Measurements from ENCODE around the gene RAB35. TPM values are rescaled to one million over a fixed set of nuclear protein-coding genes. Genes with fewer than 3 reads are reported as not detected.

Gene RAB35
- polyA plus RNA-seq, 2 of the 4 experiments (the other 2 are of a cell fraction) = 44.0 to 67.6 TPM

GRCh38 chr12:120116792-120117651, 469 bp upstream of the RAB35 start:
- H3K4me3 ChIP-seq = peak overlapping the region; percentile 96
- ATAC-seq (peak; percentile 67 to 79), DNase-seq (ENCODE audit: low read depth in 1 of 2, low spot score in 1 of 2) (peak; percentile 39 to 96), FAIRE-seq (no peak)
- ChIA-PET CTCF (interaction anchor here (0.6 to 1.7 kb wide), 5 partner anchors 10 to 56 kb away, joined by 3 to 4 read pairs (median 3); no protein-coding TSS in a partner anchor), POLR2A (interaction anchor here (0.6 to 5.2 kb wide), 8 partner anchors 9 to 175 kb away, joined by 3 to 60 read pairs (median 4); partner anchors contain the start of genes RNU4-1, RNU4-2 and RPLP0)
- peak overlapping the region; percentile 95 to 97 for H3K27ac ChIP-seq
- 1% methylated on average over 30 of the region's 91 CpGs for WGBS (ENCODE audit: missing lambda C conversion rate)
- peak overlapping the region; percentile 81 for H3K4me2 ChIP-seq
- no peaks in the 10 kb centered on the region for H3K9me3 ChIP-seq
- H3K4me1 ChIP-seq = peaks cover 33% of the 10 kb centered on the region
- TF ChIP-seq RCOR1 (IDR thresholded peaks at IDR 0.05; ENCODE audit: low read depth, low read length) = no peak
- TF ChIP-seq ZC3H11A (IDR thresholded peaks at IDR 0.05) = no peak
- TF ChIP-seq CBX2 (IDR thresholded peaks at IDR 0.05; ENCODE audit: borderline replicate concordance, low read depth) = no peak
- TF ChIP-seq KDM5A (IDR thresholded peaks at IDR 0.05) = no peak
- TF ChIP-seq EHMT2 (IDR thresholded peaks at IDR 0.05; ENCODE audit: low read depth) = no peak
- TF ChIP-seq RFX5 (IDR thresholded peaks at IDR 0.05) = no peak
- TF ChIP-seq MYC (IDR thresholded peaks at IDR 0.05; ENCODE audit: borderline replicate concordance, low read length) = peak; percentile 45; the same call in 1 of the 2 replicates
- TF ChIP-seq HES2 (IDR thresholded peaks at IDR 0.05) = no peak
- no peak for TF ChIP-seq USF2 (IDR thresholded peaks at IDR 0.05)
- peak; percentile 90 for TF ChIP-seq POLR2A (IDR thresholded peaks at IDR 0.05; ENCODE audit: low read length)
- peak; percentile 77; the same call in 1 of the 3 replicates for TF ChIP-seq BCL3 (IDR thresholded peaks at IDR 0.05)
- TF ChIP-seq TFCP2L1 (CRISPR knock-in tag; IDR thresholded peaks at IDR 0.05) = no peak
- no peak for TF ChIP-seq MAZ (IDR thresholded peaks at IDR 0.05; ENCODE audit: borderline replicate concordance, low read depth, low read length)
- TF ChIP-seq BHLHE40 (IDR thresholded peaks at IDR 0.05; ENCODE audit: low read depth, low read length) = no peak
- no peak for TF ChIP-seq HOXB13 (CRISPR knock-in tag; IDR thresholded peaks at IDR 0.05; ENCODE audit: low read depth)
- TF ChIP-seq CHD4 (IDR thresholded peaks at IDR 0.05; ENCODE audit: borderline replicate concordance) = no peak
- TF ChIP-seq RNF2 (IDR thresholded peaks at IDR 0.05; ENCODE audit: borderline replicate concordance, low read depth) = no peak
- no peak for TF ChIP-seq NR3C1 (IDR thresholded peaks at IDR 0.05)
- no peak for TF ChIP-seq EHF (CRISPR knock-in tag; IDR thresholded peaks at IDR 0.05)
- TF ChIP-seq FOSB (CRISPR knock-in tag; IDR thresholded peaks at IDR 0.05) = no peak
- no peak for TF ChIP-seq JUNB (IDR thresholded peaks at IDR 0.05)
- TF ChIP-seq HDAC2 (IDR thresholded peaks at IDR 0.05) = no peak
- no peak for TF ChIP-seq CBX8 (IDR thresholded peaks at IDR 0.05)
- TF ChIP-seq HOXA7 (CRISPR knock-in tag; IDR thresholded peaks at IDR 0.05) = no peak
- no peak for TF ChIP-seq REST (IDR thresholded peaks at IDR 0.05)
- TF ChIP-seq CHD2 (IDR thresholded peaks at IDR 0.05; ENCODE audit: low read length, partially characterized antibody) = no peak
- no peak for TF ChIP-seq RARB (CRISPR knock-in tag; IDR thresholded peaks at IDR 0.05)
- no peak for TF ChIP-seq ZSCAN20 (CRISPR knock-in tag; IDR thresholded peaks at IDR 0.05)
- no peak for TF ChIP-seq ESRRA (IDR thresholded peaks at IDR 0.05; ENCODE audit: borderline replicate concordance, low read length)
- TF ChIP-seq RAD21 (conservative IDR thresholded peaks at IDR 0.05 in 1 of 2, IDR thresholded peaks at IDR 0.05 in 1 of 2) = no peak
- no peak; the same call in 1 of the 2 replicates for TF ChIP-seq PBX3 (IDR thresholded peaks at IDR 0.05)
- no peak for TF ChIP-seq CEBPB (IDR thresholded peaks at IDR 0.05)
- TF ChIP-seq HEYL (CRISPR knock-in tag; IDR thresholded peaks at IDR 0.05) = no peak

Measured in A549 (cell line).